IPS-18c (cell line): ENCODE results near the gene TEKTIP1.

Experiments used
- H3K4me3 ChIP-seq: 2 replicates; pipeline ENCODE4 v1.7.0; 2013; ENCODE audit warnings: low read depth, mild to moderate bottlenecking, low read length, moderate library complexity; ENCODE audit not compliant: insufficient read depth
- H3K9me3 ChIP-seq: one replicate; pipeline ENCODE4 v1.6.1; 2013; ENCODE audit warnings: mild to moderate bottlenecking, low read length, moderate library complexity; ENCODE audit not compliant: control insufficient read depth, insufficient read depth

TEKTIP1 gene

GRCh38 chr19:3544742-3545668 is 6.0 kb downstream of the TEKTIP1 start:
- H3K9me3 ChIP-seq: no peaks in the 10 kb centered on the region
- no peak overlapping the region for H3K4me3 ChIP-seq

DNA sequence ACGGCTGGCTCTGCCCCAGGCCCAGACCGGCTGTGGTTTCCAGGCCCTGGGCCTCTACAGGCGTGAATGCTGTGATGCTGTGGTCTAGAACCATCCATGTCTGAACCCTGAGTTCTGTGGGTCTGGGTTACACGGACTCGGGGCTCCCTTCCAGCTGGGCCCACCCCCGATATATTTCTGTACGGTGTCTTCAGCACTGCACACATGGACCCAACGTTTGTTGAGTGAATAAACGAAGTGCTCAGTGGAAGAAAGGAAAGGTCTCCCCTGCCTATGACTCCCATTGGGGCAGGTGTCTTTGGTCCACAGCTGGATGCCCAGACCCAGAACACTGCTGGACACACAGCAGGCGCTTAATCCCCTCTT is 6.7 kb downstream of the TEKTIP1 start:
- Histone ChIP-seq H3K4me3 (no peak overlapping the region), H3K9me3 (no peaks in the 10 kb centered on the region)

- Histone ChIP-seq H3K4me3 (no peak overlapping the region), H3K9me3 (no peaks in the 10 kb centered on the region)
Observed at GRCh38 chr19:3546119-3546518, 7.1 kb downstream of the TEKTIP1 start.

DNA sequence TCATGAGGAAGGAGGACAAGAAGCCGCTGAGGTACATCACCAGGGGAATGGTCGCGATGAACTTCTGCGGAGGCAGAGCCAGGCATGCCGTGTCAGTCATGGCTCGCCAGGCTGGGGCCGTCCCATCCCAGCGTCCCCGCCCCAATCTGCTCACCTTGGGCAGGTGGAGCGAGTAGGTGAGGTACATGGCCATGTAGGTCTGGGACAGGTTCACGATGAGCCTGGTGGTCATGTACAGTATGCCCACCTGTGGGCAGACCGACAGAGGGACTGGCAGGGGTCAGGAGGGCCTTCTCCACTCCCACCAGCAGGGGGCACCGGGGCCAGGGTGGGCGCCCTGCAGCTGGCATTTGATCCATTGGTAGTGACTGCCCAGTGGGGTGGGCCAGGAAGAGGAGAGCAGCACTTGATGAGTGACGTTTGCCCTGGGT is 8.3 kb downstream of the TEKTIP1 start:
- H3K4me3 ChIP-seq: no peak overlapping the region

DNA sequence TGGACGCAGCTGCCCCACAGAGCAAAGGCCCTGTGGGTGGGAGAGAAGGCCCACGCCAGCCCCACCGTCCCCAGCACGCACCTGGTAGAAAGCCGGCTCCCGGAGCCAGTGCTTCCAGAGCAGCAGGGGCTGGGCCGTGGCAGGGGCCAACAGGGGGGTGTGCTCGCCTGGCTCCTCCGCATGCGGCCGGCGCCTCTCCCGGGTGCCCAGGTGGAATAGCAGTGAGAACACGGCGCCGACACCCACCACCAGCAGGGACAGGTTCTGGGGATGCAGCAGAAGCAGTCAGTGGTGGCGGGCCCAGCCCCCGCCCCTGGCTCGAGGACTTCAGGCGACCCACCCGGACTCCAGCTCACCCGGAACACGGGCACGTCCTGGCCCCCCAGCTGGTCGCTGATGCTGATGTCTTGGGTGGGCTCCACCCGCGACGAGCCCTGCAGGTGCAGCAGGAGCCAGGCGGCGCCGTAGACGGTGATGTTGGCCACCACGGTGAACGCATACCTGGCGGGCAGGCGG is 8.9 kb downstream of the TEKTIP1 start:
- no peak overlapping the region for H3K4me3 ChIP-seq
- no peaks in the 10 kb centered on the region for H3K9me3 ChIP-seq

More for the DNA sequence above, 8.3 kb downstream of the TEKTIP1 start:
- no peaks in the 10 kb centered on the region for H3K9me3 ChIP-seq

DNA sequence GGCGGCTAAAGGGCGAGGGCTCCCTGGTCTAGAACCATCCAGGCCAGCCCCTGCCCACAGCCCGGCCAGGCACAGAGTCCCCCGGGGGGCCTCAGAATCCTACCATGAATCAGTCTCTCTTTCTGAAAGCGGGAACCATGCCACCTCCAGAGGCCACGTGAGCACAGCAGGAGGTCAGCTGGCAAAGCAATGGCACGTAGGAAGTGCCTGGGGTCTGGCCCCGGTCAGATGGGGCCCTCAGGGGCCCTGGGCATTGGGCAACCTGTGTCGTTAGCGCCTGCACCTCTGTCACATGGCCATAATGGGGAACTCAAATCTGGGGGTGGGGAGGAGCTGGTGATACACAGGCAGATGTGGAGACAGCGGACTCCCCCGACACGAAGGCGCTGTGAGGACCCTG is 9.6 kb downstream of the TEKTIP1 start:
- Histone ChIP-seq H3K9me3 (no peaks in the 10 kb centered on the region), H3K4me3 (no peak overlapping the region)

- Histone ChIP-seq H3K9me3 (no peaks in the 10 kb centered on the region), H3K4me3 (no peak overlapping the region)
Observed at GRCh38 chr19:3549816-3550215, 10.8 kb downstream of the TEKTIP1 start.

- no peaks in the 10 kb centered on the region for H3K9me3 ChIP-seq
- no peak overlapping the region for H3K4me3 ChIP-seq
Observed at GRCh38 chr19:3550947-3551791, 12.2 kb downstream of the TEKTIP1 start.

- Histone ChIP-seq H3K9me3 (no peaks in the 10 kb centered on the region), H3K4me3 (no peak overlapping the region)
Observed at GRCh38 chr19:3551792-3552095, 12.8 kb downstream of the TEKTIP1 start.

DNA sequence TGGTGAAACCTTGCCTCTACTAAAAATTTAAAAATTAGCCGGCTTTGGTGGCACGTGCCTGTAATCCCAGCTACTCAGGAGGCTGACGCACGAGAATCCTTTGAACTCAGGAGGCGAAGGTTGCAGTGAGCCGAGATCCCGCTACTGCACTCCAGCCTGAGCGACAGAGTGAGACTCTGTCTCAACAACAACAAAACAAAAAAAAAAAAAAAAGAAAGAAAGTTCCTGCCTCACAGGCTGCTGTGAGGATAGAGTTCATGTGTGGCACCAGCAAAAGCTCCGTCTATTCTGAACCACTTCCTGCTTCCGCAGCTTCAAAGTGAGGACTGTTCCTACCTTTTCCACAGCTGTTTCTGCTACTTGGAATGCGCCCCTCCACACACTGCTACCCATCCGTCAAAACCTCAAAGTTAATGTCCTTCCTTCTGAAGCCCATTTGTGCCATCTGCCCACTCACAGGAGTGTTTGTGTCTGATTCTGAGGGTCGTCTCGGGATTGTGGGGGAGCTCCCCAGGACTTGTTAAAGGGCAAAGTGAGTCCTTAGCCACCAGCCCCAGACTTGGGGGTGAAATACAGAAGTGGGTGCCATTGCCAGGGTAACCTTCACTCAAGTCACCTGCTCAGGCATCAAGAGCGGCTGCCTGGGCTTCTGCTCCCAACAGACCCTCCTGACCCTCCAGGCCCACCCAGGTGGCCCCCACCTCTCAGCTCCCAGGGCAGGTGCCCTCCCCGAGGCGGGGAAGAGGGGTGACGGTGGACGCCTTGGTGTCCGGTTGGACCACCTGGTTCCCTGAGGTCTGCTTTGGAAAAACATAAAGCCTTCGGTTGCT is 15.5 kb downstream of the TEKTIP1 start:
- Histone ChIP-seq H3K9me3 (no peaks in the 10 kb centered on the region), H3K4me3 (no peak overlapping the region)

GRCh38 chr19:3555653-3556422 is 16.9 kb downstream of the TEKTIP1 start:
- peak overlapping the region; percentile 1; the same call in 1 of the 2 replicates for H3K4me3 ChIP-seq
- no peaks in the 10 kb centered on the region for H3K9me3 ChIP-seq

DNA sequence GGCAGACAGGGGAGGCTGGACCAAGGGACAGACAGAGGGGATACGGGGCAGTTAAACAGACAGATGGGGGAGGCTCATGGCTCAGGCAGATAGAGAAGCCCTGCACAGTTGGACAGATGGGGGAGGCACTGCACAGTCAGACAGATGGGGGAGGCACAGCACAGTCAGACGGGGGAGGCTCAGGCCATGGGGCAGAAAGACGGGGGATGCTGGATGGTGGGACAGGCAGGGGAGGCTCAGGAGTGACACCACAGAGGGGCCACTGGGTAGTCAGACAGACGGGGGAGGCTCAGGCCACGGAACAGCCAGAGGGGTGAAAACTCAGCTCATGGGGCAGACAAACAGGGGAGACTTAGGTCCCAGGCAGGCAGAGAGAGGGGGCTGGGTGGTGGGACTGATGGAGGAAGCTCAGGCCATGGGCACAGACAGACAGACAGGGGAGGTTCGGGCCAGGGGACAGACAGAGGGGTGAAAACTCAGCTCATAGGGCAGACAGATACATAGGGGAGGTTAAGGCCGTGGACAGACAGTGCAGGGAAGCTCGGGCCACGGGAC is 17.5 kb downstream of the TEKTIP1 start:
- Histone ChIP-seq H3K4me3 (peak overlapping the region; percentile 77), H3K9me3 (no peaks in the 10 kb centered on the region)

- Histone ChIP-seq H3K4me3 (peak overlapping the region; percentile 77), H3K9me3 (no peaks in the 10 kb centered on the region)
Observed at GRCh38 chr19:3556978-3557460, 18.0 kb downstream of the TEKTIP1 start.

DNA sequence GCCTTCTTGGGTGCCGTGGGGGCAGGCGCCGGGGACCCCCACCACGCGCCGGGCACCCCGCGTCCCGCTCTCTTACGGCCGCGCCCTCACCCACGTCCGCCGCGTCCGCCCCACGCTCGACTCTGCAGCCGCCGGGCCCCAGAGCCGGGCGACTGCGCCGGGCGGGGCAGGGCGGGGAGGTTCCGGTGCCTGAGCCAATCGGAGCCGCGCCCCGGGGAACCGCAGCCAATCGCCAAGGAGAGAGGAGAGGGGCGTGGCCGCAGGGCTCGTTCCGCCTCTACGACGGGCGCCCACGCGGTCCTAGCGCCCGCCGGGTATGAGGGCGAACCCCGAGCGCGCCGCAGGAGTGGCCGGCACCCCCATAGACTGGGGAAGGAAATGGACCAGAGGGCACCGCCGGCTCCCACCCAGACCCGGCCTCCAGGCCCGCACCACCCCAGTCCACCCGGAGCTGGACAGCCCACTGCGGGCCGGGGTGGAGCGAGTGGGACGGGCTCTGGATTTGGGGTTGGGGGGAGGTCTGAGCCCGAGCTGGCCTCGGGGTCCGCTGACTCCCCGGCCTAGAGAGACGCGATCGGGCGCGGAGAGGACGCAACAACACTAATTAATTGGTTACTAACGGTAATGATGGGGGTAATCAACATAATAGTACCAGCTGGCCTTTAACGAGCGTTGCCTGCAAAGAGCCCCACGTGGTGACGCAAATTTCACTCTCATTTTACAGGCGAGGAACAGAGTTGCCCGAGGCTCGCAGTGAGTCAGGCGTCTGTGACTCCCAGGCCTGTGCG is 18.7 kb downstream of the TEKTIP1 start, which contains the start of gene MFSD12:
TSS of gene MFSD12 (minus strand) at position 126 of the 788 bp plus-strand sequence. CDS start 183 bp downstream, outside the sequence.
- Histone ChIP-seq H3K9me3 (no peaks in the 10 kb centered on the region), H3K4me3 (peak within 1 kb of the TSS; percentile 79)
